OCI-LY1 (cell line): Measurements from ENCODE around the gene EDA.

Source experiments
- EZH2 ChIP-seq: fragments of 200-600 bp; sonication (generic), shearing (Covaris generic); IDR thresholded peaks from 2 replicates; pipeline ENCODE4 v1.8.0; 2017; ENCODE audit warnings: borderline replicate concordance, mixed run types, mild to moderate bottlenecking, antibody characterized with exemption, low read length, moderate library complexity, mixed read lengths
- TF ChIP-seq, protein P1 (sequence below): fragments of 200-600 bp; sonication (generic), shearing (Covaris generic); IDR thresholded peaks from 2 replicates; pipeline ENCODE4 v1.5.1; 2017; ENCODE audit warnings: mild to moderate bottlenecking, antibody characterized with exemption, low read length, moderate library complexity, mixed read lengths

DNA sequence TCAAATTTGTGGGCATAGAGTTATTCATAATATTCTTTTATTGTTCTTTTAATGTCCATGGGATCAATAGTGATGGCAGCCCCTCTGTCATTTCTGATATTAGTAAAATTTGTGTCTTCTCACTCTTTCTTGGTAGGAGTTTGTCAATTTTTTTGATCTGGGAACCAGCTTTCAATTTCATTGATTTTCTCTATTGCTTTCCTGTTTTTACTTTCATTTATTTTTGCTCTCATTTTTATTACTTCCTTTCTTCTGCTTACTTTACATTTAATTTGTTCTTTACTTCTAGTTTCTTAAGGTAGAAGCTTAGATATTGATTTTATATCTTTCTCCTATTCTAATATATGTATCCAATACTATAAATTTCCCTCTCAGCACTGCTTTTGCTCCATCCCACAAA is 393.1 kb downstream of the EDA start:
- TF ChIP-seq, protein P1, sequence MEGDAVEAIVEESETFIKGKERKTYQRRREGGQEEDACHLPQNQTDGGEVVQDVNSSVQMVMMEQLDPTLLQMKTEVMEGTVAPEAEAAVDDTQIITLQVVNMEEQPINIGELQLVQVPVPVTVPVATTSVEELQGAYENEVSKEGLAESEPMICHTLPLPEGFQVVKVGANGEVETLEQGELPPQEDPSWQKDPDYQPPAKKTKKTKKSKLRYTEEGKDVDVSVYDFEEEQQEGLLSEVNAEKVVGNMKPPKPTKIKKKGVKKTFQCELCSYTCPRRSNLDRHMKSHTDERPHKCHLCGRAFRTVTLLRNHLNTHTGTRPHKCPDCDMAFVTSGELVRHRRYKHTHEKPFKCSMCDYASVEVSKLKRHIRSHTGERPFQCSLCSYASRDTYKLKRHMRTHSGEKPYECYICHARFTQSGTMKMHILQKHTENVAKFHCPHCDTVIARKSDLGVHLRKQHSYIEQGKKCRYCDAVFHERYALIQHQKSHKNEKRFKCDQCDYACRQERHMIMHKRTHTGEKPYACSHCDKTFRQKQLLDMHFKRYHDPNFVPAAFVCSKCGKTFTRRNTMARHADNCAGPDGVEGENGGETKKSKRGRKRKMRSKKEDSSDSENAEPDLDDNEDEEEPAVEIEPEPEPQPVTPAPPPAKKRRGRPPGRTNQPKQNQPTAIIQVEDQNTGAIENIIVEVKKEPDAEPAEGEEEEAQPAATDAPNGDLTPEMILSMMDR = no peak
- TF ChIP-seq EZH2 = no peak
